Peyer's patch (tissue), 4 donors: ENCODE measurements around the gene PTP4A2.

Experiments
- POLR2A ChIP-seq, 2 donors: fragments of 450-650 bp; IDR thresholded peaks; one replicate each; pipeline ENCODE4 v1.5.1; 2017; ENCODE audit warnings: antibody characterized with exemption in 2 of 2, mild to moderate bottlenecking in 2 of 2, moderate library complexity in 2 of 2
- TF ChIP-seq, protein P1 (sequence below), 6 experiments: fragments of 450-650 bp in 4 of 6; fragments of 200-600 bp in 2 of 6; sonication (generic) in 1 of 6; IDR thresholded peaks; one replicate each; pipeline ENCODE4 v1.5.1; 2017 to 2019; ENCODE audit warnings: antibody characterized with exemption in 6 of 6, mild to moderate bottlenecking in 3 of 6, moderate library complexity in 1 of 6

- TF ChIP-seq, protein P1, sequence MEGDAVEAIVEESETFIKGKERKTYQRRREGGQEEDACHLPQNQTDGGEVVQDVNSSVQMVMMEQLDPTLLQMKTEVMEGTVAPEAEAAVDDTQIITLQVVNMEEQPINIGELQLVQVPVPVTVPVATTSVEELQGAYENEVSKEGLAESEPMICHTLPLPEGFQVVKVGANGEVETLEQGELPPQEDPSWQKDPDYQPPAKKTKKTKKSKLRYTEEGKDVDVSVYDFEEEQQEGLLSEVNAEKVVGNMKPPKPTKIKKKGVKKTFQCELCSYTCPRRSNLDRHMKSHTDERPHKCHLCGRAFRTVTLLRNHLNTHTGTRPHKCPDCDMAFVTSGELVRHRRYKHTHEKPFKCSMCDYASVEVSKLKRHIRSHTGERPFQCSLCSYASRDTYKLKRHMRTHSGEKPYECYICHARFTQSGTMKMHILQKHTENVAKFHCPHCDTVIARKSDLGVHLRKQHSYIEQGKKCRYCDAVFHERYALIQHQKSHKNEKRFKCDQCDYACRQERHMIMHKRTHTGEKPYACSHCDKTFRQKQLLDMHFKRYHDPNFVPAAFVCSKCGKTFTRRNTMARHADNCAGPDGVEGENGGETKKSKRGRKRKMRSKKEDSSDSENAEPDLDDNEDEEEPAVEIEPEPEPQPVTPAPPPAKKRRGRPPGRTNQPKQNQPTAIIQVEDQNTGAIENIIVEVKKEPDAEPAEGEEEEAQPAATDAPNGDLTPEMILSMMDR (IDR thresholded peaks at IDR 0.05): no peak
- no peak for TF ChIP-seq POLR2A (IDR thresholded peaks at IDR 0.05)
Measured at GRCh38 chr1:31883357-31883942, 54.7 kb downstream of the PTP4A2 start.
